K562 (cell line): Measurements from ENCODE around the gene NTM.

Experiments used
- GTF2F1 ChIP-seq: IDR thresholded peaks from 2 replicates; pipeline ENCODE4 v1.6.1; 2011; ENCODE audit warnings: low read depth, low read length, improper control_type of control experiment
- ZNF224 ChIP-seq: sonication (generic); formaldehyde crosslinking; IDR thresholded peaks from 2 replicates; pipeline ENCODE4 v1.8.0; 2022; ENCODE audit warnings: mild to moderate bottlenecking, missing genetic modification reagents

DNA sequence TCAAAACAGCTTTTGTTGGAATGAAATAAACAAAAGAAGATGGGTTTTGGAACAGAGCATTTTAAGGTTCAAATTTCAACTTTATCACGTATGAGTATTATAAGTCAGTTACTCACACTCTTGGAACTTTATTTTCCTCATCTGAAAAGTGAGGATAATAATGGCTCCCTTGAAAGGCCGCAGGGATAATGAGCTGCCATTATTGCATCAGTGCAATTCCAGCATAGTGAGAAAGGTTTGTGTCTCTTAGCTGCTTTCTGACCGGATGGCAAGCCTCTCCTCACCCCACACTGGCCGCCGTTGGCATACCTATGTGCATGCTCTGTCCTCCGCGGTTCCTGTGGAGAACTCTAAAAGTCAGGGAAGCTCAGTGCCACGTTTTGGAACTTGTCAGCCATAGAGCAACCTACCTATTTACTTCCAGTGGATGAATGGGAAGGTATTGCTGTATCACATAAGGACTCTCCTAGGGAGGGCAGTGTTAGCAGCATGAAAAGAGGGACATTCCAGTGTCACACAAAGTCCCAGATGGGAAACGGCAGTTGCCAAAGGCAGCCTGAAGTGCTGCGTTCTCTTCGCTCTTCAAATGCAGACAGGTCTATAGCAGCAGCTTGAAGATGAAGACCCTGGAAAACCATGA, 368.9 kb downstream of the NTM start:
- no peak for TF ChIP-seq GTF2F1
- no peak for TF ChIP-seq ZNF224 (CRISPR knock-in tag)
